Kidney (tissue), 14 donors: ENCODE measurements around the gene KATNB1. TPM values are rescaled to one million over a fixed set of nuclear protein-coding genes. Genes with fewer than 3 reads are reported as not detected.

Experiments used
- DNase-seq, 5 donors: peaks; one replicate each; pipeline ENCODE4 v3.0.0-alpha.2; 2013 to 2020
- FAIRE-seq: peaks from 2 replicates; lab custom pipeline; 2012; peaks lifted over from hg19 to GRCh38; lab: Jason Lieb, UNC
- H3K27ac ChIP-seq, 2 donors: one replicate each; pipeline ENCODE4 v1.7.0; 2013; ENCODE audit warnings: low read depth in 2 of 2, low read length in 2 of 2, inconsistent platforms in 1 of 2
- H3K27me3 ChIP-seq: one replicate; pipeline ENCODE4 v1.7.1; 2013; ENCODE audit warnings: low read length, inconsistent platforms; ENCODE audit not compliant: control insufficient read depth, insufficient read depth
- H3K36me3 ChIP-seq, 3 donors: one replicate each; pipeline versions ENCODE4 v1.7.0 to v1.7.1; 2013; ENCODE audit warnings: low read length in 3 of 3, control low read depth in 1 of 3, inconsistent platforms in 1 of 3; ENCODE audit not compliant: insufficient read depth in 3 of 3, control insufficient read depth in 2 of 3
- H3K4me1 ChIP-seq, 3 donors: one replicate each; pipeline versions ENCODE4 v1.7.0 to v1.7.1; 2013; ENCODE audit warnings: low read length in 3 of 3, inconsistent platforms in 1 of 3, low read depth in 1 of 3; ENCODE audit not compliant: control insufficient read depth in 2 of 3, insufficient read depth in 2 of 3
- H3K4me3 ChIP-seq, 3 donors: one replicate each; pipeline versions ENCODE4 v1.7.0 to v1.8.1; 2013; ENCODE audit warnings: low read length in 3 of 3, control low read depth in 1 of 3, inconsistent platforms in 1 of 3
- H3K9ac ChIP-seq, 3 donors: one replicate each; pipeline versions ENCODE4 v1.7.0 to v1.7.1; 2013; ENCODE audit warnings: low read length in 3 of 3, control low read depth in 1 of 3, inconsistent platforms in 1 of 3
- H3K9me3 ChIP-seq, 3 donors: one replicate each; pipeline versions ENCODE4 v1.7.0 to v1.7.1; 2013; ENCODE audit warnings: low read length in 3 of 3, control low read depth in 1 of 3, inconsistent platforms in 1 of 3; ENCODE audit not compliant: control insufficient read depth in 2 of 3, insufficient read depth in 1 of 3
- intact Hi-C: fragments of 100-400 bp; cut with DNase I; formaldehyde crosslinking; loops from one replicate; pipeline ENCODE4 v1.11.1; 2022
- polyA plus RNA-seq: library from polyadenylated mRNA; stranded (reverse); fragments of 350-450 nt; fragmentation: Illumina TruSeq; extraction: RNeasy Lipid Tissue Mini Kit (QIAGEN cat#74804); gene quantifications from one replicate; pipeline ENCODE4 v1.2.3, GENCODE V29; 2014; ENCODE audit warnings: low read depth, low replicate concordance; ENCODE audit not compliant: insufficient read depth
- total RNA-seq: library from RNA; stranded (reverse); fragmentation: NEBNext Ultra II Directional; extraction: Animal tissue kit (Norgen Biotek cat#: 25700); gene quantifications from one replicate; pipeline ENCODE4 v1.2.1, GENCODE V29; 2021
- TF ChIP-seq, protein P1 (sequence below): IDR thresholded peaks from 3 replicates; pipeline ENCODE4 v1.5.1; 2012; ENCODE audit warnings: mild to moderate bottlenecking, moderate library complexity, borderline replicate concordance; ENCODE audit not compliant: insufficient read depth; ENCODE audit errors: extremely low read depth
- donor health status: control.
- donor health status: control.
- donor health status: control.
- donor health status: control.
- donor health status: control.
- donor health status: DM: yes; HTN: yes; CAD: no.
- donor health status: Normal renal cell carcinoma (clear cell type).

KATNB1 gene
- total and polyA plus RNA-seq, 2 donors from 2014 or later: 13.9 to 14.5 TPM

DNA sequence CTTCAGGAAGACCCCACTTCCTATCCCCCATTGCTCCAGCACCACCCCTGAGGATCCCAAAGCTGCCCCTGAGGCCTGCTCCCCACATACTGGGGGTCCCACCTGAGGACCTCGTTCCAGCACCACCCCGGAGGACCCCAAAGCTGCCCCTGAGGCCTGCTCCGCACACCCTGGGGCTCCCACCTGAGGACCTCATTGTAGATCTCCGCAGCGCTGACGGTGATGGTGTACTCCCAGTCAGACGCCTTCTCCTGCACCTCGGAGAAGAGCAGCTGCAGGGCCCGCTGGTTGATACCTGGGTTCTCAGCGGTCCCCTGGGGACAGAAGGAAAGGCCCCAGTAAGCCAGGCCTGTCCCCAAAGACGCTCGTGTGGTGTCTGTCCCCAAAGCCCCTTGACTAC is 26.4 kb downstream of the KATNB1 start:
- Histone ChIP-seq H3K36me3 (peaks cover 0 to 57% (median 25%) of the 10 kb centered on the region in 3 donors), H3K9me3 (no peaks in the 10 kb centered on the region), H3K4me3 (no peak overlapping the region), H3K4me1 (peaks cover 0 to 3% (median 0%) of the 10 kb centered on the region in 3 donors), H3K27ac (no peak overlapping the region), H3K27me3 (no peaks in the 10 kb centered on the region), H3K9ac (no peak overlapping the region)
- TF ChIP-seq, protein P1, sequence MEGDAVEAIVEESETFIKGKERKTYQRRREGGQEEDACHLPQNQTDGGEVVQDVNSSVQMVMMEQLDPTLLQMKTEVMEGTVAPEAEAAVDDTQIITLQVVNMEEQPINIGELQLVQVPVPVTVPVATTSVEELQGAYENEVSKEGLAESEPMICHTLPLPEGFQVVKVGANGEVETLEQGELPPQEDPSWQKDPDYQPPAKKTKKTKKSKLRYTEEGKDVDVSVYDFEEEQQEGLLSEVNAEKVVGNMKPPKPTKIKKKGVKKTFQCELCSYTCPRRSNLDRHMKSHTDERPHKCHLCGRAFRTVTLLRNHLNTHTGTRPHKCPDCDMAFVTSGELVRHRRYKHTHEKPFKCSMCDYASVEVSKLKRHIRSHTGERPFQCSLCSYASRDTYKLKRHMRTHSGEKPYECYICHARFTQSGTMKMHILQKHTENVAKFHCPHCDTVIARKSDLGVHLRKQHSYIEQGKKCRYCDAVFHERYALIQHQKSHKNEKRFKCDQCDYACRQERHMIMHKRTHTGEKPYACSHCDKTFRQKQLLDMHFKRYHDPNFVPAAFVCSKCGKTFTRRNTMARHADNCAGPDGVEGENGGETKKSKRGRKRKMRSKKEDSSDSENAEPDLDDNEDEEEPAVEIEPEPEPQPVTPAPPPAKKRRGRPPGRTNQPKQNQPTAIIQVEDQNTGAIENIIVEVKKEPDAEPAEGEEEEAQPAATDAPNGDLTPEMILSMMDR: no peak
- FAIRE-seq (no peak), DNase-seq (peak in 1 of 5 donors; percentile 59)
- intact Hi-C loops: loop anchor here (10.0 kb wide), 1 partner anchor 233 kb away; no protein-coding TSS in a partner anchor

DNA sequence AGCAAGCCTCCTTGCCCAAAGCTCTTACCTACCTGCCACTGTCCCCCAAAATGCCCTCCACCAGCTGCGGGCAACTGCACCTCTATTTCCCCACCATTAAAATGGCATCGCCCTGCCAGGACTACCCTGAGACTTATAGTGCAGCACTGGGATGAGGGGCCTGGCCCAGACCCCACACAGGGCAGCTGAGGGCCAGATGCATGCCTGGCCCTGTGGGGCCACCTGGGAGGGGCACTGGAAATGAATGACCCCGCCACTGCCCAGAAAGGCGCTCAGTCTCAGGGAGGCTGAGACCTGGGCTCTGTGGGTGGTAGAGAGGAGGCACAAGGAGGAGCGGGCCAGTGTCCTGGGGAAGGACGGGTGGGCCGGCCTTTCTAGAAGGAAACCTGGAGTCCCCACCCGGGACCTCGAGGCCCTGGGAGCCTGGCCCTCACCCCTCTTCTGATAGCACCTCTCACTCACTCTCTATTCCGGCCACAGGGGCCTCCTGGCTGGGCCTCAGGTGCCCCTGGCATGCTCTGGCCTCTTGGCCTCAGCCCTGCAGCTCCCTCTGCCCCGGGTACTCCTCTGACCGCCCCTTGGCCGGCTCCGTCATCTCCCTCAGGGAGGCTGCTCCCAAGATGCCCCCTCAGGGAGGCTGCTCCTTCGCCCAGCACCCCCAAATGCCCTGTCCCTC is 26.9 kb downstream of the KATNB1 start:
- Histone ChIP-seq H3K27ac (no peak overlapping the region), H3K4me3 (no peak overlapping the region), H3K4me1 (peaks cover 0 to under 1% (median 0%) of the 10 kb centered on the region in 3 donors), H3K36me3 (peaks cover 0 to 63% (median 30%) of the 10 kb centered on the region in 3 donors), H3K9me3 (no peaks in the 10 kb centered on the region), H3K9ac (no peak overlapping the region), H3K27me3 (no peaks in the 10 kb centered on the region)
- intact Hi-C loops: loop anchor here (10.0 kb wide), 1 partner anchor 232 kb away; no protein-coding TSS in a partner anchor
- DNase-seq (peak in 1 of 5 donors; percentile 69), FAIRE-seq (no peak)
- TF ChIP-seq, protein P1: no peak

DNA sequence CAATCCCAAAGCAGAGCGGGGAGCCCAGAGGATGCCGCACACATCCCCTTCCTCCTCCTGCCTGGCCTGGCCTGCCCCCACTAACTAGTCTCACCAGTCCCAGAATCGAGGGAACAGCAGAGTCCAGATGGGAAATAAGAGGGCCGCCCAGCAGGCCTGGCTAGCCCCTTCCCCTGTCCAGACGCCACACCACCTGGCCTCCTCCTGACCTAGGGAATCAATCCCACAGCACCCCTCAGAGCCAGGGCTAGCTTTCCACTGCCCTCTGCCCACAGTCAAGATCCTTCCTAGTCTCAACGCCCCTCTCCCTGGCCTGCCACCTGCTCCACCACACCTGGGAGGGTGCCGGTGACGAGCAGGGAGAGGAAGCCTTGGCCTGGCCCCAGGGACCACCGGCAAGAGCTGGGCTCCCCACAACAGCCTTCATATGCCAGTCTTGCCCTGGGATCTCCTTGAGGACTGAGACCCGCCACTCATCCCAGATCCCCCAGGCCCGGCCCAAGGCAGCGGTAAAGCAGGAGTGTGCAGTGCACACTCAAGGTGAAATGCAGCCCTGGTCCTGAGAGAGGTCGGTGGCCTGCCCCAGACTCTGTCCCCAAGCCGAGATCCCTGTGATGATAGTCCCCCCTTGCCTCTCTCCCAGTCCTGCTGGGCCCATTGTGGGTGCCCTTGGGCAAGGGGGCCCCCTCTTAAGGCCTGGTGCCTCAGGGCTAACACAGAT is 27.9 kb downstream of the KATNB1 start:
- H3K36me3 ChIP-seq: peaks cover 0 to 70% (median 31%) of the 10 kb centered on the region in 3 donors
- H3K27me3 ChIP-seq: no peaks in the 10 kb centered on the region
- no peak overlapping the region for H3K27ac ChIP-seq
- peak overlapping the region in 1 of 3 donors; percentile 10 for H3K9ac ChIP-seq
- H3K4me1 ChIP-seq: no peaks in the 10 kb centered on the region
- FAIRE-seq (no peak), DNase-seq (peak in 1 of 5 donors; percentile 39)
- TF ChIP-seq, protein P1: no peak
- no peak overlapping the region for H3K4me3 ChIP-seq
- intact Hi-C loops: loop anchor here (10.0 kb wide), 1 partner anchor 231 kb away; no protein-coding TSS in a partner anchor
- H3K9me3 ChIP-seq: no peaks in the 10 kb centered on the region
